UCSD-AML1 (cell line): ENCODE measurements around the gene TRIM49.
"Not testable (repeated sequence)": the region's sequence is repeated elsewhere in the genome, so short reads cannot be mapped to it uniquely, and the experiment has no call there.

Experiments used
- DNase-seq: peaks from one replicate; lab custom pipeline; 2025; ENCODE audit not compliant: unreplicated experiment; lab: John Stamatoyannopoulos, UW

TRIM49 gene, protein sequence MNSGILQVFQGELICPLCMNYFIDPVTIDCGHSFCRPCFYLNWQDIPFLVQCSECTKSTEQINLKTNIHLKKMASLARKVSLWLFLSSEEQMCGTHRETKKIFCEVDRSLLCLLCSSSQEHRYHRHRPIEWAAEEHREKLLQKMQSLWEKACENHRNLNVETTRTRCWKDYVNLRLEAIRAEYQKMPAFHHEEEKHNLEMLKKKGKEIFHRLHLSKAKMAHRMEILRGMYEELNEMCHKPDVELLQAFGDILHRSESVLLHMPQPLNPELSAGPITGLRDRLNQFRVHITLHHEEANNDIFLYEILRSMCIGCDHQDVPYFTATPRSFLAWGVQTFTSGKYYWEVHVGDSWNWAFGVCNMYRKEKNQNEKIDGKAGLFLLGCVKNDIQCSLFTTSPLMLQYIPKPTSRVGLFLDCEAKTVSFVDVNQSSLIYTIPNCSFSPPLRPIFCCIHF

DNA sequence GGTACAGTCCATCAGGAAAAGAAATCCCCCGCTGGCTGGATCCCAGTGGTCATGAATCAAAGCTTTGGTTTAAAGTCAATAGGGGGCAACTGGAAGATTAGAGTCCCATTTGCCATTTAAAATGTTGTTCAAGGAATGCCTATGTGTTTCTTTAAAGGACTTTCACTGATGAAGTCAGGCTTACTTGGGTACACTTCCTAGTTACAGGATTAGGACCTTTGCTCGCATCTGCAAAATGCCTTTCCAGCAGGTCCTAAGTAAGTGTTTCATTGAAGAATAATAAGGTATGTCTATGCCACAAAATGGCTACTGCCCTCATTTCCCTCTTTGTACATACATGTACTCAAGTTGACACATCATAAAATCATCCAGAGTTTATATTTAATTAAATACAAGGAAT lies at the start of gene TRIM49:
Gene TRIM49 (minus strand): TSS at position 101 of the 400 bp plus-strand sequence. CDS start 4,106 bp downstream, outside the sequence.
- DNase-seq, result not testable (repeated sequence)

DNA sequence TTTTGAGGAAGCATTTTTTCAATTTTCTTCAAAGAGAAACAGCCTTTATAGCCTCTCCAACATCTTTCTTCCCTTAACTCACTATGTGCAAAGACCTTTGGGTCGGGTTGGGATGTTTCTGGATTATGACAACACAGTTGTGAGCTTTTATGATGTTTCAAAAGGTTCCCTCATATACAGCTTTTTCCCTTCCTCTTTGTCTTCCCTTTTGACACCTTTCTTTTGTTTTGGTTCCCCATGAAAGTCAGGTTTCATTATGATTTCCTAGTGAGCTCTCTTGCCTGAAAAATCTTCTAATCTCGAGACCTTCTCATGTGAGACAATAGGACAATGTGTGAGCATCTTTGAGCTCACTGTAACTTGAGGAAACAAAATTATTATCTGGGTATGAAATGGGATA lies 18.3 kb upstream of the TRIM49 start:
- not testable (repeated sequence) for DNase-seq

DNA sequence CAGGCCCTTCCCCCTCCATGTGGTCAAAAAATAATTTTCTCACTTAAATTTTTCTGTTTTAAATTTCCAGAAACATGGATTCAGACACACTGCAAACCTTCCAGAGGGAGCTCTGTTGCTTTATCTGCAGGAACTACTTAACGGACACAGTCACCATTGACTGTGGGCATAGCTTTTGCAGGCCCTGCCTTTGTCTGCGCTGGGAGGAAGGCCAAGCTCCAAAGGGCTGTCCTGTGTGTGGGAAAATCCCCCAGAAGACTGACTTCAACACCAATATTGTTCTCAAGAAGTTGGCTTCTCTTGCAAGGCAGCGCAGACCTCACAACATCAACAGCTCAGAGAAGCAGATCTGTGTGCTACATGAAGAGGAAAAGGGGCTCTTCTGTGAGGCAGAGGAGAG lies 11.6 kb upstream of the TRIM49 start:
- DNase-seq, result not testable (repeated sequence)

DNA sequence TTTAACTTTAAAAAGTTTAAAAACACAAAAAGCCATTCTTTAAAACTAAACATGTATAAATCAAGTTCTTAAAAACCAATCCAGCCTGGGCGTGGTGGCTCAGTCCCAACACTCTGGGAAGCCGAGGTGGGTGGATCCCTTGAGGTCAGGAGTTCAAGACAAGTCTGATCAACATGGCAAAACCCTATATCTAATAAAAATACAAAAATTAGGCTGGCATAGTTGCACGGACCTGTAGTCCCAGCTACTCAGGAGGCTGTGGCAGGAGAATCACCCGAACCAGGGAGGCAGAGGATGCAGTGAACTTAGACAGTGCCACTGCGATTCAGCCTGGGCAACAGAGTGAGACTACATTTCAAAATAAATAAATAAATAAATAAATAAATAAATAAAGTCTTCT lies 5.2 kb upstream of the TRIM49 start:
- not testable (repeated sequence) for DNase-seq

DNA sequence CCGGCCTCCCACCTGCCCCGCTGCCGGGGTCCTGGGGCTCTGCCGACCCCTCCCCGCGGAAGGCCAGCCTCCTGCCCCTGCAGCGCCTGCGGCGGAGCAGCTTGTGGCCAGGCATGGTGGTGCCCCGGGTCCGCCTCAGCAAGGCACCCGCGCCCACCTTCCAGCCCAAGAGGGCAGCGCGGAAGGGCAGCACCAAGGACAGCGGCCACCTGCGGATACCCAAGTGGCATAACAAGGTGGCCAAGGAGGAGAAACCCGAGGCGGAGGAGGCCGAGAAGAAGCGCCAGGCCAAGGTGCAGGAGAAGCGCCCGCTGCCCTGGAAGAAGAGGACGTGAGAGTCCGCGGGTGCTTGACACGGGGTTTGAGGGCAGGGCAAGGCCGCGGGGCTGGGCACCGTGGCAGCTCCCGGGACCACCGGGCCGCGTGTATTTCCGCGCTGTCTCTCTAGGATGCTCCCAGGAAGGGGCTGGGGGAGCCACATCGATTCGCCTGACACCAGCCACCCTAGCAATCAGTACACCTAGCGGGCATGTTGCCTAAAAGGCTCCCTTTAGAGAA lies 20.8 kb downstream of the TRIM49 start:
- DNase-seq, result not testable (repeated sequence)

DNA sequence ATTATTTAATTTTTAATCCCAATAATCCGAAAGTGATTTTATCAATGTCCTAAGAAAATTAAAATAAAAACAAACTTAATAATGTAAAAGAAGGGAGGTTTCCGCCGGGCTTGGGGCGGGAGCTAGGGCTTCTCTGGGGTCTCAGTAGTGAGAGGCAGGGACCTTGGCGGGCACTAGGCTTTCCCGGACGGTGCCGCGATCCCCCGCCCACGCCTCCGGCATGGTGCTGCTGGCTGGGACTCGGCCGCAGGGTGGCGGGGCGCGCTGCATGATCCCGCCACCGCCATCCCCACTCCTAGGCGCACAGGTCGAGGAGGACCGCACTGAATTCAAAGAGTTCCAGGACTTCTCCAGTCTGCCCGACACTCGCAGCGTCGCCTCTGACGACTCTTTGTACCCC lies 22.6 kb downstream of the TRIM49 start:
- not testable (repeated sequence) for DNase-seq

DNA sequence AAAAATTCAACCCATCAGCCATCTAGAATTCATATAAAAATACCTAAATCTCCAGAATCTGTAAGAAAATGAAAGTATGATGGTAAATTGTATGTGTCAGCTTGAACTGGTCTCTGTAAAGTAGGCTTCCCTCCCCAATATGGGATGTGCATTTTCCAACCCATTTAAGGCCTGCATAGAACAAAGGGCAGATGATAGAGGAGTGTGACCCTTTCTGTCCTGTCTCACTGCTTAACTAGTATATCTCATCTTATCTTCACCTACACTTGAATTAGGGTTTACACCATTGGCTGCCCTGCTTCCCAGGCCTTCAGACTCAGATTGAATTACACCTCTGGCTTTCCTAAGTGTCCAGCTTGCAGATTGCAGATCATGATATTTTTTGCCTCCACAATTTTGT lies 57.6 kb downstream of the TRIM49 start:
- DNase-seq, result not testable (repeated sequence)
